GM10248 (cell line): ENCODE data around the gene BANF2.
"Not testable (repeated sequence)": the region's sequence is repeated elsewhere in the genome, so short reads cannot be mapped to it uniquely, and the experiment has no call there.

Source experiments
- CTCF ChIA-PET: fragments of 300-600 bp; sonication (Branson Sonifier 250); formaldehyde crosslinking; extraction: SDS; loops from one replicate; lab custom pipeline; 2021; ENCODE audit warnings: antibody characterized with exemption; lab: Yijun Ruan, JAX
- POLR2A ChIA-PET: fragments of 350-650 bp; sonication (Branson Sonifier 250); formaldehyde crosslinking; extraction: SDS; loops from one replicate; lab custom pipeline; 2020; ENCODE audit warnings: antibody characterized with exemption; lab: Yijun Ruan, JAX
- DNase-seq: peaks from one replicate; pipeline ENCODE4 v3.0.0; 2012; ENCODE audit errors: extremely low spot score
- TF ChIP-seq, protein P1 (sequence below): IDR thresholded peaks from 2 replicates; pipeline ENCODE4 v1.5.1; 2012; ENCODE audit warnings: mild to moderate bottlenecking, low read depth; ENCODE audit errors: extremely low read depth, missing control alignments, control extremely low read depth

BANF2 gene

GRCh38 chr20:17657898-17658647 lies 41.7 kb upstream of the BANF2 start:
- TF ChIP-seq, protein P1, sequence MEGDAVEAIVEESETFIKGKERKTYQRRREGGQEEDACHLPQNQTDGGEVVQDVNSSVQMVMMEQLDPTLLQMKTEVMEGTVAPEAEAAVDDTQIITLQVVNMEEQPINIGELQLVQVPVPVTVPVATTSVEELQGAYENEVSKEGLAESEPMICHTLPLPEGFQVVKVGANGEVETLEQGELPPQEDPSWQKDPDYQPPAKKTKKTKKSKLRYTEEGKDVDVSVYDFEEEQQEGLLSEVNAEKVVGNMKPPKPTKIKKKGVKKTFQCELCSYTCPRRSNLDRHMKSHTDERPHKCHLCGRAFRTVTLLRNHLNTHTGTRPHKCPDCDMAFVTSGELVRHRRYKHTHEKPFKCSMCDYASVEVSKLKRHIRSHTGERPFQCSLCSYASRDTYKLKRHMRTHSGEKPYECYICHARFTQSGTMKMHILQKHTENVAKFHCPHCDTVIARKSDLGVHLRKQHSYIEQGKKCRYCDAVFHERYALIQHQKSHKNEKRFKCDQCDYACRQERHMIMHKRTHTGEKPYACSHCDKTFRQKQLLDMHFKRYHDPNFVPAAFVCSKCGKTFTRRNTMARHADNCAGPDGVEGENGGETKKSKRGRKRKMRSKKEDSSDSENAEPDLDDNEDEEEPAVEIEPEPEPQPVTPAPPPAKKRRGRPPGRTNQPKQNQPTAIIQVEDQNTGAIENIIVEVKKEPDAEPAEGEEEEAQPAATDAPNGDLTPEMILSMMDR = no peak
- ChIA-PET POLR2A (no interaction called here), CTCF (interaction anchor here (1.1 to 1.5 kb wide), 3 partner anchors 10 to 281 kb away, joined by 3 read pairs; no protein-coding TSS in a partner anchor)
- DNase-seq = no peak

- ChIA-PET POLR2A (no interaction called here), CTCF (interaction anchor here (1.1 kb wide), 2 partner anchors 10 to 280 kb away, joined by 3 read pairs; no protein-coding TSS in a partner anchor)
- DNase-seq = no peak
- TF ChIP-seq, protein P1 = no peak
These were observed 41.1 kb upstream of the BANF2 start for GRCh38 chr20:17658648-17658993.

GRCh38 chr20:17659344-17659743 lies 40.4 kb upstream of the BANF2 start:
- POLR2A ChIA-PET, DNase-seq: not testable (repeated sequence)
- CTCF ChIA-PET = interaction anchor here (1.1 kb wide), 1 partner anchor 279 kb away, joined by 3 read pairs; no protein-coding TSS in a partner anchor

DNA sequence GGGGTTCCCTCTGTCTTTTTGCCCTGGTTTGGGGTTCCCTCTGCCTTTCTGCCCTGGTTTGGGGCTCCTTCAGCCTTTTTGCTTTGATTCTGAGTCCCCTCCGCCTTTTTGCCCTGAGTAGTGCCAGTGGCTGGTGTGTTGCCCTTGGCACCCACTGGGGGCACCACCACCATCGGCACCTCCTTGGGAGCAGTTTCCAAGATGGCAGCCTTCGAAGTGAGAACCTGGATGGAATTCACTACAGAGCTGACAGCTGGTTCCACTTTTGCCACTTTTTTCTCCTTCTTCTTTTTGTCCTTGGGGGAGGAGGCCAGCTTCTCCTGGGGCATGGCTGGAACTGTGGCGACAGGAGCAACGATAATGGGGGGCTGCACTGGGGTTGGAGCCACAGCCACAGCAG lies 40.0 kb upstream of the BANF2 start:
- DNase-seq = no peak
- ChIA-PET POLR2A (no interaction called here), CTCF (no interaction called here)
- TF ChIP-seq, protein P1 = no peak

DNA sequence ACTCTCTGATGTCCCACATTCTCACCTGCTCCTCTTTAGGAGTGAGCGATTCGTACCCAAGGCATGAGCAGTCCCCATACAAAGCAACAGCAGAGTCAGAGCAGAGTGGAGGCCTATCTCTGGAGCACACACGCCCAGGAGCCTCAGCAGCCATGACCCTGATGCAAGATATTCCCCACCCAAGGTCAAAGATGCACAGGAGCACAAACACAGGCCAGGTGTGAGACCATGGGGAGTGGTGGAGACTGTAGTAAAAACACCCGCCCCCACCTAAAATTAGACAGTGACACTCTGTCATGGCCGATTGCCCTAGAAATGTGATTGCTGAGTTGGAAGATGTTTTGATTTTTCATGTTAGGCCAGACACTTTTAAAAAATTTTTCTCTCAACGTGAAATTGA lies 39.1 kb upstream of the BANF2 start:
- TF ChIP-seq, protein P1 = no peak
- POLR2A ChIA-PET = no interaction called here
- CTCF ChIA-PET = no interaction called here
- DNase-seq = no peak

GRCh38 chr20:17661121-17661744 lies 38.5 kb upstream of the BANF2 start:
- POLR2A ChIA-PET = no interaction called here

More at GRCh38 chr20:17661121-17661744, 38.5 kb upstream of the BANF2 start:
- DNase-seq = no peak
- CTCF ChIA-PET = no interaction called here
- TF ChIP-seq, protein P1 = no peak
